Nephron progenitor cell (in vitro differentiated cells): ENCODE measurements around the gene SHH.

Experiments used
- DNase-seq: peaks from one replicate; pipeline ENCODE4 v3.0.0; 2021
- H3K27ac Mint-ChIP-seq: 2 replicates; pipeline ENCODE4 v1.8.0; 2021; ENCODE audit warnings: mild to moderate bottlenecking, moderate library complexity, mixed read lengths
- H3K27me3 Mint-ChIP-seq: 2 replicates; pipeline ENCODE4 v1.8.0; 2021; ENCODE audit warnings: mild to moderate bottlenecking, low read depth, mixed read lengths; ENCODE audit not compliant: poor library complexity
- H3K36me3 Mint-ChIP-seq: 2 replicates; pipeline ENCODE4 v1.8.0; 2021; ENCODE audit warnings: low read depth, mixed read lengths
- H3K4me1 Mint-ChIP-seq: 2 replicates; pipeline ENCODE4 v1.8.0; 2021; ENCODE audit warnings: mixed read lengths
- H3K4me3 Mint-ChIP-seq: 2 replicates; pipeline ENCODE4 v1.8.0; 2021; ENCODE audit warnings: mild to moderate bottlenecking, moderate library complexity, mixed read lengths
- H3K9me3 Mint-ChIP-seq: 2 replicates; pipeline ENCODE4 v1.8.0; 2021; ENCODE audit warnings: mild to moderate bottlenecking, moderate library complexity, mixed read lengths
- CTCF ChIP-seq: fragments of 200-600 bp; sonication (generic); IDR thresholded peaks from 2 replicates; pipeline ENCODE4 v1.5.0; 2021; ENCODE audit warnings: antibody characterized with exemption

The SHH gene

GRCh38 chr7:155756322-155756721, 55.9 kb downstream of the SHH start:
- Mint-ChIP-seq H3K36me3 (peaks cover 92% of the 10 kb centered on the region), H3K4me3 (no peak overlapping the region), H3K4me1 (peaks cover 18% of the 10 kb centered on the region), H3K9me3 (peaks cover 30% of the 10 kb centered on the region), H3K27me3 (peaks cover 2% of the 10 kb centered on the region), H3K27ac (no peak overlapping the region)
- no peak for TF ChIP-seq CTCF
- DNase-seq: no peak

GRCh38 chr7:155755026-155755425, 57.2 kb downstream of the SHH start:
- Mint-ChIP-seq H3K27ac (no peak overlapping the region), H3K4me1 (peaks cover 18% of the 10 kb centered on the region), H3K36me3 (peaks cover 79% of the 10 kb centered on the region), H3K27me3 (peaks cover 2% of the 10 kb centered on the region), H3K4me3 (no peak overlapping the region), H3K9me3 (peaks cover 23% of the 10 kb centered on the region)
- DNase-seq: no peak
- TF ChIP-seq CTCF: no peak

- DNase-seq: no peak
- H3K4me1 Mint-ChIP-seq: peaks cover 18% of the 10 kb centered on the region
- H3K36me3 Mint-ChIP-seq: peaks cover 80% of the 10 kb centered on the region
- no peak overlapping the region for H3K27ac Mint-ChIP-seq
- no peak for TF ChIP-seq CTCF
- H3K4me3 Mint-ChIP-seq: no peak overlapping the region
- peaks cover 2% of the 10 kb centered on the region for H3K27me3 Mint-ChIP-seq
- peaks cover 18% of the 10 kb centered on the region for H3K9me3 Mint-ChIP-seq
Measured at GRCh38 chr7:155754165-155754564, 58.1 kb downstream of the SHH start.

- no peak for DNase-seq
- H3K4me3 Mint-ChIP-seq: no peak overlapping the region
- peaks cover 16% of the 10 kb centered on the region for H3K9me3 Mint-ChIP-seq
- H3K4me1 Mint-ChIP-seq: peaks cover 18% of the 10 kb centered on the region
- peaks cover 2% of the 10 kb centered on the region for H3K27me3 Mint-ChIP-seq
- H3K36me3 Mint-ChIP-seq: peaks cover 78% of the 10 kb centered on the region
- peak overlapping the region; percentile 6 for H3K27ac Mint-ChIP-seq
- no peak for TF ChIP-seq CTCF
Measured at GRCh38 chr7:155753446-155753965, 58.8 kb downstream of the SHH start.

- Mint-ChIP-seq H3K27ac (peak overlapping the region; percentile 6), H3K4me3 (no peak overlapping the region), H3K4me1 (peaks cover 18% of the 10 kb centered on the region), H3K36me3 (peaks cover 76% of the 10 kb centered on the region), H3K9me3 (peaks cover 16% of the 10 kb centered on the region), H3K27me3 (peaks cover 2% of the 10 kb centered on the region)
- no peak for DNase-seq
- no peak for TF ChIP-seq CTCF
Measured at GRCh38 chr7:155752756-155753445, 59.4 kb downstream of the SHH start.

- Mint-ChIP-seq H3K9me3 (peaks cover 6% of the 10 kb centered on the region), H3K36me3 (peaks cover 64% of the 10 kb centered on the region), H3K4me1 (peaks cover 18% of the 10 kb centered on the region), H3K4me3 (no peak overlapping the region), H3K27ac (no peak overlapping the region), H3K27me3 (no peaks in the 10 kb centered on the region)
- DNase-seq: no peak
- no peak for TF ChIP-seq CTCF
Measured at GRCh38 chr7:155751409-155751808, 60.9 kb downstream of the SHH start.
